Aorta (tissue), 5 donors: ENCODE data around the gene KCMF1. TPM values are rescaled to one million over a fixed set of nuclear protein-coding genes. Genes with fewer than 3 reads are reported as not detected.

Experiments
- ATAC-seq: fragments of 200-7000 bp; cut with Tn5 transposase; one replicate; pipeline ENCODE4 v1.9.1; 2022; ENCODE audit warnings: moderate library complexity; ENCODE audit not compliant: low FRiP score
- DNase-seq, 2 donors: peaks; one replicate each; pipeline ENCODE4 v3.0.0-alpha.2; 2020
- H3K27ac ChIP-seq, 2 donors: one replicate each; pipeline ENCODE4 v1.5.1; 2013; ENCODE audit warnings: low read length in 2 of 2, mild to moderate bottlenecking in 2 of 2, moderate library complexity in 2 of 2, control low read depth in 1 of 2, inconsistent platforms in 1 of 2, low read depth in 1 of 2
- H3K27me3 ChIP-seq, 2 donors: one replicate each; pipeline ENCODE4 v1.6.1; 2013; ENCODE audit warnings: control low read depth in 1 of 2, low read length in 1 of 2, mild to moderate bottlenecking in 1 of 2, moderate library complexity in 1 of 2; ENCODE audit not compliant: insufficient read depth in 2 of 2, control insufficient read depth in 1 of 2
- H3K36me3 ChIP-seq, 2 donors: one replicate each; pipeline ENCODE4 v1.6.1; 2013; ENCODE audit warnings: control low read depth in 1 of 2, low read length in 1 of 2, mild to moderate bottlenecking in 1 of 2; ENCODE audit not compliant: insufficient read depth in 2 of 2, control insufficient read depth in 1 of 2
- H3K4me1 ChIP-seq, 2 donors: one replicate each; pipeline ENCODE4 v1.6.1; 2013; ENCODE audit warnings: low read length in 2 of 2, control low read depth in 1 of 2, mild to moderate bottlenecking in 1 of 2, moderate library complexity in 1 of 2; ENCODE audit not compliant: insufficient read depth in 2 of 2, control insufficient read depth in 1 of 2
- H3K4me3 ChIP-seq, 2 donors: one replicate each; pipeline ENCODE4 v1.5.1; 2013; ENCODE audit warnings: low read length in 2 of 2, control low read depth in 1 of 2, mild to moderate bottlenecking in 1 of 2
- H3K9me3 ChIP-seq: one replicate; pipeline ENCODE4 v1.6.1; 2013; ENCODE audit warnings: mild to moderate bottlenecking, low read length; ENCODE audit not compliant: control insufficient read depth
- WGBS, 2 donors: extraction: QIAGEN DNeasy Blood & Tissue Kit; methylation state at CpG; one replicate each; pipeline ENCODE4 v1.1.7; 2013; 5-methylcytosine and 5-hydroxymethylcytosine counted together
- intact Hi-C, 2 donors: fragments of 100-400 bp; cut with DNase I; formaldehyde crosslinking; loops; one replicate each; pipeline versions ENCODE4 v1.14.2 to v1.15.0; 2022
- polyA plus RNA-seq, 2 donors: library from polyadenylated mRNA; stranded (reverse); fragments of 200-250 nt; gene quantifications; one replicate each; pipeline ENCODE4 v1.2.3, GENCODE V29; 2013
- total RNA-seq, 2 donors: library from RNA; stranded (reverse); fragmentation: NEBNext Ultra II Directional; extraction: Animal tissue kit (Norgen Biotek cat#: 25700); gene quantifications; one replicate each; pipeline ENCODE4 v1.2.1, GENCODE V29; 2021
- donor health status: healthy with polysubstance abuse.
- donor health status: Bipolar disorder and iron deficiency.
- donor health status: DM: no; HTN: no; CAD: no.
- donor health status: DM: no; HTN: no; CAD: no.
- donor health status: DM: yes; HTN: yes; CAD: no.

KCMF1 gene
- total and polyA plus RNA-seq, 4 donors = 37.2 to 66.7 (median 50.7) TPM

DNA sequence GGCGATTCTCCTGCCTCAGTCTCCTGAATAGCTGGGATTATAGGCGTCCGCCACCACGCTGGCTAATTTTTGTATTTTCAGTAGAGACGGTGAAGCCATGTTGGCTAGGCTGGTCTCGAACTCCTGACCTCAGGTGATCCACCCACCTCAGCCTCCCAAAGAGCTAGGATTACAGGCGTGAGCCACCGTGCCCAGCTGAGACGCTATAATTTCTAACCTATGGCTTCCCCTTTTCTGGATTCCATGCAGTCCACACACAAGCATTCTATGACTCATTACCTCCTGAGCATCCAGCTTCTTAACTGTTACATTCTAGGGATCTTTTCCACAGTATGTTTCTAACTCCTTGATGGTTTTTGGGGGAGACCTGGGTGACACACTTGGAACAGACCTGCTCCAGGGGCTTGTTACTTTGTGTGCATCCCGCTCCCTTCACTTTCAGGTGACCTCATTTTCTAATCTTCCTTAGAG, 11.8 kb upstream of the KCMF1 start:
- Histone ChIP-seq H3K27me3 (no peaks in the 10 kb centered on the region), H3K36me3 (peaks cover 0 to 3% of the 10 kb centered on the region in 2 donors), H3K4me3 (no peak overlapping the region), H3K27ac (no peak overlapping the region), H3K9me3 (no peaks in the 10 kb centered on the region), H3K4me1 (peaks cover 0 to 2% of the 10 kb centered on the region in 2 donors)
- DNase-seq (no peak), ATAC-seq (no peak)
- 69 to 70% methylated on average over 10 of the region's 10 CpGs for WGBS, 2 donors
- intact Hi-C loops = no loop called here

DNA sequence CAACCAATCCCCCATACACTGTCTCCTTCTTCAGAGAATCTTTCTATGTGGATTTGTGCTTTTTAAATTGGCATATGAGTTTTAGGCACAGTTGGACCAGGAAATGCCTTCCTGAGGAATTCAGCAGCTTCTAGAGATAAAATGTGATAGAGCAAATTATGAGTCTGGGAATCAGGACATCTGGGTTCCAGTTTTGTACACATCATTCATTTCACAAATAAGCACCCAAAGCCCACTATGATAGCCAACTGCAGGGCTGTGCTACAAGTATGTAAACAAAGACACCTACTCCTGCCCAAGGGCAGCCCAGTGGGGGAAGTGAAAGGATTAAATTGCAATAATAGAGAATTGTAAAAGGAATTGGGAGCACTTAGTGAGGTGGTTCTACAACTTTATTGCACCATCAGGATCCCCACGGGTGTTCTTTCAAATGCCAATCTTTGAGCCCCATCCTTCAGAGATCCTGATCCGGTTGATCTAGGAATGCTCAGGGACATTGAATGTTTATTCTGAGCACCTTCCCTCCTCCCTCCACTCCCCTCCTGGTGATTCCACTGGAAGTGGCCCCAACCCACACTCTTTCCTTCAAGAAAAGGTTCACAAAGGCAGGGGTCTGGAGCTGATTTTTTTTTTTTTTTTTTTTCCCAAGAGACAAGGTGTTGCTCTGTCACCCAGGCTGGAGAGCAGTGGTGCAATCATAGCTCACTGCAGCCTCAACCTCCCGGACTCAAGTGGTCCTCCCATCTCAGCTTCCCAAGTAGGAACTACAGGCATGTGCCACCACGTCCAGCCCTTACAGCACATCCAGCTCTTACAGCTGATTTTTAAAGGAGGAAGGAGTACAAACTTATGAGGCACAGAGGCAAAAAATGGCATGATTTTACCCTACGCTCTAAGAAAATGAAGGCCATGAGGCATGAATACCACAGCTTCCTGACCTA, 11.1 kb upstream of the KCMF1 start:
- Histone ChIP-seq H3K9me3 (no peaks in the 10 kb centered on the region), H3K4me1 (peaks cover 0 to 2% of the 10 kb centered on the region in 2 donors), H3K27ac (no peak overlapping the region), H3K36me3 (peaks cover 0 to 3% of the 10 kb centered on the region in 2 donors), H3K27me3 (no peaks in the 10 kb centered on the region), H3K4me3 (no peak overlapping the region)
- intact Hi-C loops = no loop called here
- DNase-seq (no peak), ATAC-seq (no peak)
- 66% methylated on average over 5 of the region's 5 CpGs for WGBS, 2 donors

DNA sequence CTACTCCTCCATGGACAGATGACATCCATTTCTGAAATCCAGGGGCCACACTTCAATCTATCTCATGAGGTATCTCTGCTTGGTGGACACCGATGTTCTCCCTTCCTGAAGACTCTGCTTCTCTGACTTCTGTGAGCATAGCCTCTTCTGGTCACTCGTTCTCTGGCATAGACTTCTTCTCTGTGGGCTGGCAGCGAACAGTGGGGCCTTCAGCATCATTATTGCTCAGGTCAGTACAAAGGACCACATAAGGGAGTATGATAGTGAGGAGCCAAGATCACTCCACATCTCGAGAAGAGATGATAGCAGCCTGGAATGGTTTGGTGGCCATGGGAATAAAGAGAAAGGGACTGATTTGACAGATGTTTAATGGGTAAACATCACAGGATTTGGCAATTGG, 8.0 kb upstream of the KCMF1 start:
- Histone ChIP-seq H3K27me3 (no peaks in the 10 kb centered on the region), H3K36me3 (peaks cover 0 to 5% of the 10 kb centered on the region in 2 donors), H3K4me1 (peaks cover 0 to 2% of the 10 kb centered on the region in 2 donors), H3K27ac (no peak overlapping the region), H3K9me3 (no peaks in the 10 kb centered on the region), H3K4me3 (no peak overlapping the region)
- ATAC-seq = no peak
- 91 to 94% methylated on average over 4 of the region's 4 CpGs for WGBS, 2 donors
- DNase-seq = no peak
- intact Hi-C loops = no loop called here

DNA sequence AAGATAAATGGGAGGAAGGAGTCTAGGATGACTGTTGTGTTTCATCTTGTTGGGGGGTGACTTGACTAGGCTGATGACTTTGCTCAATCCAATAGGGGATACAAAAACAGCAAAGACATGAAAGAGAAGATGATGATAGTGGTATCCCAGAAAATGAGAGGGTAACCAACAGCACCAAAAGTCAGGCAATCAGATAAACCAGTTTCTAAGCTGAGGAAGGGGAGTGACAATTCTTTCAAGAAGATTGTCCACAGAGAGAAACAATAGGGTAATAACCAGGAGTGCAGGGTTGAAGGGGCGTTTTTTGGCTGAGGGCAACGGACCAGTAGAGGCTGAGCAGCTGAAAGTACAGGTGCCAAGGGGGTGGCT, 7.7 kb upstream of the KCMF1 start:
- H3K9me3 ChIP-seq = no peaks in the 10 kb centered on the region
- H3K4me3 ChIP-seq = no peak overlapping the region
- no peak overlapping the region for H3K27ac ChIP-seq
- no peak for DNase-seq
- H3K27me3 ChIP-seq = no peaks in the 10 kb centered on the region
- H3K4me1 ChIP-seq = peaks cover 0 to 2% of the 10 kb centered on the region in 2 donors
- peaks cover 0 to 5% of the 10 kb centered on the region in 2 donors for H3K36me3 ChIP-seq
- ATAC-seq = no peak
- 90 to 96% methylated on average over 2 of the region's 2 CpGs for WGBS, 2 donors
- intact Hi-C loops = no loop called here

DNA sequence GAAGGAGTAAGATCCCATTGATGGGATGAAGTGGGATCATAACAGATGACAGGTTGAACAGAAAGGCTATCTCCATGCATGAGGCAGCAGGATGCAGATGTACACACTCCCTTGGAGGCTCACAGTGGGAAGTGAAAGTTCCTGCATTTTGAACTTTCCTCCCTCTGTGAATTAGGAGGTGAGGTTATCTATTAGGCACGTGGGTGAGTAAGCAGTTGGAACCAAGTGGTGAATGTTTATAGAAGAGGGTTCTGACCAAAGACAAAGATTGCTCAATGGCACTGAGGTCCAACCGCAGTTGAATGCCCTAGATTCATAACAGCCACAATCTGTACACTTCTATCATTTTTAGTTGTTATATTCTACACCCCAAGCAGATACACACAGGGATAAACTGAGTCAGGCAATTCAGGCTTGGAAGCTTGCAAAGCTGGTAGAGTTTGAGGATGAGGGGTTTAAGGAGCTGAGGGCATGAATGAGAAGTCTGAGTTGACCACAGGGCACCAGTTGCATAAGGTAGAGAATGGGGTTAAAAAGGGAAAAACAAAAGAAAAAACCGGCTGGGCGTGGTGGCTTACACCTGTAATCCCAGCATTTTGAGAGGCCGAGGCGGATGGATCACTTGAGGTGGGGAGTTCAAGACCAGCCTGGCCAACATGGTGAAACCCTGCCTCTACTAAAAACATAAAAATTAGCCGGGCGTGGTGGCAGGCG, 7.1 kb upstream of the KCMF1 start:
- DNase-seq (no peak), ATAC-seq (no peak)
- Histone ChIP-seq H3K36me3 (peaks cover 0 to 5% of the 10 kb centered on the region in 2 donors), H3K4me3 (no peak overlapping the region), H3K9me3 (no peaks in the 10 kb centered on the region), H3K27me3 (no peaks in the 10 kb centered on the region), H3K4me1 (peaks cover 0 to 2% of the 10 kb centered on the region in 2 donors), H3K27ac (no peak overlapping the region)
- intact Hi-C loops = no loop called here
- 89 to 94% methylated on average over 9 of the region's 9 CpGs for WGBS, 2 donors

DNA sequence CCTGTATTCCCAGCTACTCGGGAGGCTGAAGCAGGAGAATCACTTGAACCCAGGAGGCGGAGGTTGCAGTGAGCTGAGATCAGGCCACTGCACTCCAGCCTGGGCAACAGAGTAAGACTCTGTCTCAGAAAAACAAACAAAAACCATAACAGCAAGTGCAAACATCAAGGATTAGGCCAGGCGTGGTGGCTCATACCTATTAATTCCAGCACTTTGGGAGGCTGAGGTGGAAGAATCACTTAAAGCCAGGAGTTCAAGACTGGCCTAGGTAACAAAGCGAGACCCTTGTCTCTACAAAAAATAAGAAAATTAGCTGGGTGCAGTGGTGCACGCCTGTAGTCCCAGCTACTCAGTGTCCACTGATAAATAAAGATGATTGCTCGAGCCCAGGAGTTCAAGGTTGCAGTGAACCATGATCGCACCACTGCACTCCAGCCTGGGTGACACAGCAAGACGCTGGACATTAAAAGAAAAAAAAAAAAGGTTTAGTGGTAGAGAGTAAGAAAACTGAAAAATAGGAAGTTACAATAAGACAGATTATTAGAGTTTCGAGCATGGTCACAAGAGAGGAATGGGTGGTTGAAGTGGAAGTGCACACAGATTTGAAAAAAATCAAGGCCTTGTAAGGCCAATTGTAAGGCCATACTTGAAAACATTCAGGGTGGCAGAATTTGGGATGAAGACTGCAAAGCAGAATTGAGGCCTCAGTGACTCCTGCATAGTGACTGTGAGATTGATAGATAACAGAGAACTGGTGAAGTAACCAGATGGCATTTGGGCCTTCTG, 6.4 kb upstream of the KCMF1 start:
- Histone ChIP-seq H3K27me3 (no peaks in the 10 kb centered on the region), H3K36me3 (peaks cover 0 to 5% of the 10 kb centered on the region in 2 donors), H3K4me1 (peaks cover 0 to 2% of the 10 kb centered on the region in 2 donors), H3K9me3 (no peaks in the 10 kb centered on the region), H3K27ac (no peak overlapping the region), H3K4me3 (no peak overlapping the region)
- 94 to 95% methylated on average over 9 of the region's 9 CpGs for WGBS, 2 donors
- no peak for ATAC-seq
- intact Hi-C loops = no loop called here
- DNase-seq = no peak

DNA sequence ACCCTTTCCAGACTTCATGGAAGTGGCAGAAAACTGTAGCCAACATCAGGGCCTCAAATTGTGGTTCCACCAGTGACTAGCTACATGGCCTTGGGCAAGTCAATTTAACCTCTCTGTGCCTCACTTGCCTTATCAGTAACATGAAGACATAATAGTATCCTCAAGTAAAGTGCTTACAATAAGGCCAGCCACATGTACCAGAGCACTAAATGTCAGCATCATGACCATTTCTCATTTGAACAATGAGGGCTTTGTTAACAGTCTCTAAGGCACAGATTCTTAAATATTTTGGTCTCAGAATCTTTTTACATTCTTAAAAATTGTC, 5.8 kb upstream of the KCMF1 start:
- Histone ChIP-seq H3K9me3 (no peaks in the 10 kb centered on the region), H3K4me1 (peaks cover 0 to 2% of the 10 kb centered on the region in 2 donors), H3K27ac (no peak overlapping the region), H3K4me3 (no peak overlapping the region), H3K36me3 (peaks cover 0 to 5% of the 10 kb centered on the region in 2 donors), H3K27me3 (no peaks in the 10 kb centered on the region)
- intact Hi-C loops = no loop called here
- ATAC-seq (no peak), DNase-seq (no peak)

DNA sequence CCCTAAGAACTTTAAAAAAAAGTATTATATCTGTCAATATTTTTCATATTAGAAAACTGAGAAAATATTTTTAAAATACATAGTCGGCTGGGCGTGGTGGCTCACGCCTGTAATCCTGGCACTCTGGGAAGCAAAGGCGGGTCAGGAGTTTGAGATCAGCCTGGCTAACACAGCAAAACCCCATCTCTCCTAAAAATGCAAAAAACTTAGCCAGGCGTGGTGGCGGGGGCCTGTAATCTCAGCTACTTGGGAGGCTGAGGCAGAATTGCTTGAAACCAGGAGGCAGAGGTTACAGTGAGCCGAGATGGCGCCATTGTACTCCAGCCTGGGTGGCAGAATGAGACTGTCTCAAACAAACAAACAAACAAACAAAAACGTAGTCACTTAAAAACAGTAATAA, 5.1 kb upstream of the KCMF1 start:
- no peak overlapping the region for H3K27ac ChIP-seq
- H3K9me3 ChIP-seq = no peaks in the 10 kb centered on the region
- ATAC-seq (no peak), DNase-seq (no peak)
- H3K4me1 ChIP-seq = peaks cover 0 to 2% of the 10 kb centered on the region in 2 donors
- peaks cover 0 to 5% of the 10 kb centered on the region in 2 donors for H3K36me3 ChIP-seq
- intact Hi-C loops = no loop called here
- no peak overlapping the region for H3K4me3 ChIP-seq
- H3K27me3 ChIP-seq = no peaks in the 10 kb centered on the region
- WGBS, 2 donors = 93 to 96% methylated on average over 9 of the region's 9 CpGs
